ENCODE results near the gene RBM5. TPM values are rescaled to one million over a fixed set of nuclear protein-coding genes. Genes with fewer than 3 reads are reported as not detected.

The RBM5 gene
- total RNA-seq, 8 experiments from 2014 or later, result 117 to 288 (median 144) TPM

GRCh38 chr3:50161320-50161719 is 72.6 kb downstream of the RBM5 start:
- peaks cover 24 to 27% of the 10 kb centered on the region in 2 donors for H3K4me1 ChIP-seq (replicated peaks in 1 of 2)
- H3K27ac ChIP-seq, result no peak overlapping the region
- peak in 1 of 8 experiments; percentile 40 for ATAC-seq (replicated peaks in 6 of 8)
- no peak overlapping the region for H3K4me3 ChIP-seq
- WGBS, 10 experiments, result 59 to 100% (median 82%) methylated on average over 1 to 8 of the region's 13 CpGs; no CpG with 5 or more reads in 4 of the 10 experiments
- in situ Hi-C loops (cut with MboI; ENCODE audit: low pct_unique_long_range_greater_than_20kb in 2 of 9, low sequenced_read_pairs in 9 of 9, unreplicated experiment in 9 of 9), result no loop called here

- Histone ChIP-seq H3K4me3 (no peak overlapping the region), H3K4me1 (replicated peaks in 1 of 2) (peaks cover 24 to 31% of the 10 kb centered on the region in 2 donors), H3K27ac (no peak overlapping the region)
- 33 to 89% (median 40%) methylated on average over 1 to 4 of the region's 5 CpGs; no CpG with 5 or more reads in 5 of the 10 experiments for WGBS, 10 experiments
- no peak for ATAC-seq (replicated peaks in 6 of 8)
- in situ Hi-C loops (cut with MboI; ENCODE audit: low pct_unique_long_range_greater_than_20kb in 2 of 9, low sequenced_read_pairs in 9 of 9, unreplicated experiment in 9 of 9), result no loop called here
These were observed 73.5 kb downstream of the RBM5 start for GRCh38 chr3:50162034-50162883.

DNA sequence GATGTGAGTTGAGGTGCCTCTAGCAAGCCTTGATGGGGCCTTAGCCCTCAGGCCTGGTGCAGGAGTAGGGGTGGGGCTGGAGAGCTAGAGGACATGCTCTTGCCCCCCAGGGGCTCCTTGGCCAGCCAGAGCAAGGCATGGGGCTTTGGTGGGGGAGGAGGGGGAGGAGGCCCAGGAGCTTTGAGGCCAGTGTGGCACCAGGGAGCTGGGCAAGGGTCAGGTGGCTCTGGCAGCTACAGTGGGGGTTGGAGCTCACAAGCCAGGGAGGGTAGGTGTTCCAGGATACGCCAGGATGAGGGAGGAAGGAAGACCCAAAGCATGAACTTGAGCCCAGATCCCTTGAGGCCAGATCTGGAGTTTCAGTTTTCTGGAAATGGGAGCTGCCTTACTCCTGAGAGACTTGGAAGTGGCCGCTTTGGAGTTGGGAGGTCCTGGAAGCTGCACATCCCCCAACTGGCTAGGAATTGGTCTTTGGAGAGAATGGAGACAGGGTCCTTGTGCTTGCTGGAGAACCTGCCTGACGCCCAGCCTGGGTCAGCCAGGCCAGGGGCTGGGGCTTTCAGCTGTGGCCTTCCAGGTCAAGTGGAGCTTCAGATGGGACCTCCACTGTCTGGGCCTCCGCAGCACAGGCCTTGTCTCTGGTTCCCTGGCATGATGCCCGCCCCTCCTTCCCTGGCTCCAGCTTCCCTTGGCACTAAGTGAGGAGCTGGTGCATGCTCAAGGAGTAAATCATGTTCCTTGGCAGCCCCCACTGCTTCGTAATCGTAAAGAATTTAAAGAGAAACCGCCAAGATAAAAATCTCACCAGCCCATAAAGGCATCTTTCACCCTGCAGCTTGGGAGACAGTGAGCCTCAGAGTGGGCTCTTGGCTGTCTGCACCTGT is 75.1 kb downstream of the RBM5 start:
- Histone ChIP-seq H3K4me3 (no peak overlapping the region), H3K4me1 (replicated peaks in 1 of 2) (peaks cover 24 to 26% of the 10 kb centered on the region in 2 donors), H3K27ac (no peak overlapping the region)
- WGBS, 10 experiments, result 86 to 100% (median 86%) methylated on average over 1 to 4 of the region's 8 CpGs; no CpG with 5 or more reads in 6 of the 10 experiments
- no peak for ATAC-seq (replicated peaks in 6 of 8)
- in situ Hi-C loops (cut with MboI; ENCODE audit: low pct_unique_long_range_greater_than_20kb in 2 of 9, low sequenced_read_pairs in 9 of 9, unreplicated experiment in 9 of 9), result no loop called here

DNA sequence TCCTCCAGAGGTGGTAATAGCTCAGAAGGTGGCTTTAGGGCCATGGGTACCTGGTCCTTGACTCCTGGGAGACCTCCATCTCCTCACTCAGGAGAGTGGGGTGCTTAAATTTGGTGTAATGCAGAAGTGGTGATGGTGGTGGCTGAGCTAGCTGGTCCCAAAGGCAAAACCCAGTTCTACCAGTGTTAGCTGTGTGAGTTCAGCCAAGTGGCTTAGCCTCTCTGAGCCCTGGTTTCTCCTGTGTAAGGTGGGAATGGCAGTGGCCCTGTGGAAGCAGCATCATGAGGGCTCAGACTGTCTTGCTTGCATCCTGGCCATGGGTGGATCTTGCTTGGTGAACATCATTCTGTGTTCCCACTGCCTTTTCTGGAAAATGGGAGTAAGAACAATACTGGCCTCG is 75.8 kb downstream of the RBM5 start:
- no peak overlapping the region for H3K4me3 ChIP-seq
- in situ Hi-C loops (cut with MboI; ENCODE audit: low pct_unique_long_range_greater_than_20kb in 2 of 9, low sequenced_read_pairs in 9 of 9, unreplicated experiment in 9 of 9), result no loop called here
- ATAC-seq (replicated peaks in 6 of 8), result no peak
- H3K4me1 ChIP-seq (replicated peaks in 1 of 2), result peaks cover 24 to 26% of the 10 kb centered on the region in 2 donors
- H3K27ac ChIP-seq, result no peak overlapping the region
- WGBS, 10 experiments, result 17 to 83% methylated on average over 1 of the region's 1 CpG; no CpG with 5 or more reads in 8 of the 10 experiments

- in situ Hi-C loops (cut with MboI; ENCODE audit: low pct_unique_long_range_greater_than_20kb in 2 of 9, low sequenced_read_pairs in 9 of 9, unreplicated experiment in 9 of 9), result no loop called here
- peaks cover 24 to 26% of the 10 kb centered on the region in 2 donors for H3K4me1 ChIP-seq (replicated peaks in 1 of 2)
- H3K27ac ChIP-seq, result no peak overlapping the region
- 17 to 100% (median 50%) methylated on average over 1 of the region's 7 CpGs; no CpG with 5 or more reads in 6 of the 10 experiments for WGBS, 10 experiments
- peak in 4 of 8 experiments; percentile 16 to 72 (median 18) for ATAC-seq (replicated peaks in 6 of 8)
- no peak overlapping the region for H3K4me3 ChIP-seq
These were observed 76.5 kb downstream of the RBM5 start for GRCh38 chr3:50164984-50165909.

DNA sequence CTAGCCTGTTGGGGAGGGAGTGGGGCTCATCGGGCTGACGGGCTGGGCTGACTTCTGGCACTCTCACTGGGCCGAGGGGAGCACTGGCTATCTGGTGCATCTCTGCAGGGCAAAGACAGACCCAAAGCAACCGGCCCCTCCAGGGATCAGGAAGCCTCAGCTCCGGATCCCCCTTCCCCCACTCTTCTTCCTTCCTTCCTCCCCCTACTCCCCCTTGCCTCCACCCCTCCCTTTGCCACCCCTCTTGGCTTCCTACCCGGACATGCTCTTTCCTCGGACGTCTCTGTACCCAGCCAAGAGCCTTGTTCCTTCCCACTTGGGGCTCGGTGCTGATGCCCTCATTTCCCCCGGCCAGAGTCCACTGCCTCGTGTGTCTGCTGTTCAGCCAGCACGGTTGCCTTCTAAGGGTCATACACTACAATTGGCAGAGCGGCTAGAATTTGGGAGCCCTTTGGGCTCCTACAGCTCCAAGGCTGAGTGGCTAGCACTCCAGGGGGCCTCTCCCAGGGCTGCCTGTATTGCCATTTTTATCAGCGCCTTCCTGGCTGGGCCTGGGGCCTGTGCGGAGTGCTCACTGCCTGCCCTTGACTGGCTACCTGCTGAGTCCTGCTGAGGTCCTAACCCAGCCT is 77.3 kb downstream of the RBM5 start:
- in situ Hi-C loops (cut with MboI; ENCODE audit: low pct_unique_long_range_greater_than_20kb in 2 of 9, low sequenced_read_pairs in 9 of 9, unreplicated experiment in 9 of 9), result no loop called here
- Histone ChIP-seq H3K4me3 (no peak overlapping the region), H3K4me1 (replicated peaks in 1 of 2) (peaks cover 20 to 21% of the 10 kb centered on the region in 2 donors), H3K27ac (no peak overlapping the region)
- ATAC-seq (replicated peaks in 6 of 8), result peak in 3 of 8 experiments; percentile 13 to 18 (median 16)
- WGBS, 10 experiments, result 63 to 100% methylated on average over 1 to 4 of the region's 15 CpGs; no CpG with 5 or more reads in 8 of the 10 experiments

GRCh38 chr3:50166620-50167019 is 77.9 kb downstream of the RBM5 start:
- peak in 3 of 8 experiments; percentile 2 to 16 (median 10) for ATAC-seq (replicated peaks in 6 of 8)
- Histone ChIP-seq H3K4me3 (no peak overlapping the region), H3K27ac (no peak overlapping the region), H3K4me1 (replicated peaks in 1 of 2) (peaks cover 20 to 21% of the 10 kb centered on the region in 2 donors)
- 0 to 44% (median 20%) methylated on average over 1 to 3 of the region's 6 CpGs; no CpG with 5 or more reads in 7 of the 10 experiments for WGBS, 10 experiments
- in situ Hi-C loops (cut with MboI; ENCODE audit: low pct_unique_long_range_greater_than_20kb in 2 of 9, low sequenced_read_pairs in 9 of 9, unreplicated experiment in 9 of 9), result no loop called here

DNA sequence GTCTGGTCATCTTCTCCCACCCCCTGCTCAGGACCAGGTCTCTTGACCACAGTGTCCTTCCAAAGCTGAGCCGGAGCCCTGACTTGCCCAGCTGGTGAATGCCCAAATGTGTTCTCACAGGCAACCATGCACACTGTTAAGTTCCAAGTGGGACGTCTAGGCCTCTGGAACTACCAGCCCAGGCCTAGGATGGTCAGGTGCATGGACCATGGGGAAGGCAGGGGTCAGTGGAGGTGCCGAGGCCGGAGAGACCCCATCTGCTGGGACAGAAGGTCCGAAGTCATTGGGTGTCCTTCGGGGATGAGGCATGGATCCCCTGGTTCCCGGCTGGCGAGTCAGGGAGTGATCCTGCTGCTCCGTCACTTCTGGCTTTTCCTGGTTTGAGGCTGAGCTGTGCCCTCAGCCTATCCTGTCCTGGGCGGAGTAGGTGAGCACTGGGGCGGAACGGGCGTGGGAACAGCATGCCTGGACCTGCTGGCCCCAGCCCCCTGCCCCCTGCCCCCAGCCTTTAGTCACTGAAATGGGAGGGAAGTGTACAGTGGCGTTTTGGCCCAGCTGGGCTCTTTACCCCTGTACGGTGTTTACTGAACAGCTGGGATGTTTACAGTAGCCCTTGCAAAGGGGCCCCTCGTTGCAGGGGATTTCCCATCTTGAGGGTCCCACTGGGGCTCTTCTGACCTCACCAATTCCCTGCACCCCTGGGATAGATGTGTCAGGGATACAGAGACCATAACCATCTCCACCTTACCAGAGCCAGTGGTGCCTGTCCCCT is 78.5 kb downstream of the RBM5 start:
- Histone ChIP-seq H3K4me1 (replicated peaks in 1 of 2) (peaks cover 20 to 21% of the 10 kb centered on the region in 2 donors), H3K4me3 (no peak overlapping the region), H3K27ac (no peak overlapping the region)
- ATAC-seq (replicated peaks in 6 of 8), result peak in 4 of 8 experiments; percentile 25 to 46 (median 32)
- WGBS, 10 experiments, result 20 to 100% (median 78%) methylated on average over 1 to 7 of the region's 16 CpGs; no CpG with 5 or more reads in 4 of the 10 experiments
- in situ Hi-C loops (cut with MboI; ENCODE audit: low pct_unique_long_range_greater_than_20kb in 2 of 9, low sequenced_read_pairs in 9 of 9, unreplicated experiment in 9 of 9), result no loop called here

DNA sequence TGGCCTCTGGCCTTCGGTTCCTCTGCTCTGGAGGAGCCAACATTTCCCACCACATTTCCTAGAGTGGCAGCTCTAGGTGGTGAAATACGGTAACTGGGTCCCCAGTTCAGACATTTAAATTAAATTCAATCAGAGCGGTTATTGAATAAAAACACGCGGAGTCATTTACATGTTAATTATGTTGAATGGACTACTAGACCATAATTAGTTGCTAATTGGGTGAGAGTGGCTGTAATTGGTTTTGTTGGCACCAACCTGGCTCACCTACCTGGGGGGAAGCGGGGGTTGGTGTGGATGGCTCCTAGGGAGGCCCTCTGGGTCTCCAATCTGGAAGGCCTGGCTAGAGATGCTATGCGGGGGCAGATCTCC is 79.1 kb downstream of the RBM5 start:
- WGBS, 10 experiments, result 0 to 100% (median 70%) methylated on average over 1 to 4 of the region's 7 CpGs; no CpG with 5 or more reads in 2 of the 10 experiments
- Histone ChIP-seq H3K4me3 (no peak overlapping the region), H3K27ac (no peak overlapping the region), H3K4me1 (replicated peaks in 1 of 2) (peaks cover 20 to 21% of the 10 kb centered on the region in 2 donors)
- no peak for ATAC-seq (replicated peaks in 6 of 8)
- in situ Hi-C loops (cut with MboI; ENCODE audit: low pct_unique_long_range_greater_than_20kb in 2 of 9, low sequenced_read_pairs in 9 of 9, unreplicated experiment in 9 of 9), result no loop called here

GRCh38 chr3:50168388-50168787 is 79.7 kb downstream of the RBM5 start:
- no peak overlapping the region for H3K27ac ChIP-seq
- no peak overlapping the region for H3K4me3 ChIP-seq
- no peak for ATAC-seq (replicated peaks in 6 of 8)
- WGBS, 10 experiments, result 80 to 100% (median 87%) methylated on average over 1 to 8 of the region's 9 CpGs; no CpG with 5 or more reads in 7 of the 10 experiments
- in situ Hi-C loops (cut with MboI; ENCODE audit: low pct_unique_long_range_greater_than_20kb in 2 of 9, low sequenced_read_pairs in 9 of 9, unreplicated experiment in 9 of 9), result no loop called here
- peaks cover 20 to 21% of the 10 kb centered on the region in 2 donors for H3K4me1 ChIP-seq (replicated peaks in 1 of 2)
